ENCODE measurements around the gene CASTOR2. TPM values are rescaled to one million over a fixed set of nuclear protein-coding genes. Genes with fewer than 3 reads are reported as not detected.
"Not testable (repeated sequence)": the region's sequence is repeated elsewhere in the genome, so short reads cannot be mapped to it uniquely, and the experiment has no call there.

The CASTOR2 gene
- total RNA-seq, 1 experiment from 2014 or later, result 6.3 TPM

GRCh38 chr7:74941302-74942069, 23.0 kb upstream of the CASTOR2 start:
- CTCF ChIA-PET; H3K27me3 ChIP-seq (ENCODE audit: low read length); DNase-seq; H3K79me2 ChIP-seq (ENCODE audit: low read length); H3K27ac ChIP-seq (ENCODE audit: low read length); POLR2A ChIA-PET (ENCODE audit: unreplicated experiment); H3F3A ChIP-seq (ENCODE audit: low read length, unreplicated experiment); H3K9me2 ChIP-seq (replicated peaks; ENCODE audit: low read length); H4K20me1 ChIP-seq (ENCODE audit: low read length); H3K4me3 ChIP-seq (ENCODE audit: low read length); H2AFZ ChIP-seq (ENCODE audit: low read length); intact Hi-C loops (cut with micrococcal nuclease); H3K36me3 ChIP-seq (ENCODE audit: low read depth, low read length); H3K4me2 ChIP-seq (ENCODE audit: low read length); BruUV-seq (replicated peaks); ATAC-seq; H3K4me1 ChIP-seq (ENCODE audit: insufficient read depth, low read length); H3K9me3 ChIP-seq (ENCODE audit: low read length); H3K9ac ChIP-seq (ENCODE audit: low read length): not testable (repeated sequence)

- POLR2A ChIA-PET (ENCODE audit: unreplicated experiment), result not testable (repeated sequence)
These were observed 20.6 kb upstream of the CASTOR2 start for GRCh38 chr7:74943923-74944322.

DNA sequence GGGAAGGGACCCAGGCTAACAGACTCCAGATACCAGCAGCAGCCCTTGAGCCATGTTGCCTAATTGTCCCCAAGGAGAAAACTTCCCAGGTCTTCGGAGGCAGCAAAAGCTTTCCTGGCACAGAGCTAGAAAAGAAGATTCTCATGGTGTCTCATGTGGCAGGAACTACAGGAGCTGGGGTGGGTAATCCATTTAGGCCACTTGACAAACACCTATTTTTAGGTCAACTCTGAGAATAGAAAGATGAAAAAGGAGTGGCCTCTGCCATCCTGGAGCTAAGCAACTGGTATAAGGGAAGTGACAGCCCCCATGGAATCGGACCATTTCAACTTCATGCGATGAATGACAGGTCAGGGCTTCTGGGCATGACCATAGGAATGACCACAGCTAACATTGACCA, 16.8 kb upstream of the CASTOR2 start:
- H3K9me2 ChIP-seq (replicated peaks; ENCODE audit: low read length); H4K20me1 ChIP-seq (ENCODE audit: low read length); BruUV-seq (replicated peaks); CTCF ChIA-PET; intact Hi-C loops (cut with micrococcal nuclease); DNase-seq; ATAC-seq; H3K27me3 ChIP-seq (ENCODE audit: low read length); H3K4me3 ChIP-seq (ENCODE audit: low read length); POLR2A ChIA-PET (ENCODE audit: unreplicated experiment); H3F3A ChIP-seq (ENCODE audit: low read length, unreplicated experiment); H2AFZ ChIP-seq (ENCODE audit: low read length); H3K9ac ChIP-seq (ENCODE audit: low read length); H3K4me1 ChIP-seq (ENCODE audit: insufficient read depth, low read length); H3K27ac ChIP-seq (ENCODE audit: low read length); H3K9me3 ChIP-seq (ENCODE audit: low read length); H3K79me2 ChIP-seq (ENCODE audit: low read length); H3K4me2 ChIP-seq (ENCODE audit: low read length); H3K36me3 ChIP-seq (ENCODE audit: low read depth, low read length): not testable (repeated sequence)

More at GRCh38 chr7:74943923-74944322, 20.6 kb upstream of the CASTOR2 start:
- H2AFZ ChIP-seq (ENCODE audit: low read length); H3K4me1 ChIP-seq (ENCODE audit: insufficient read depth, low read length); H3K9ac ChIP-seq (ENCODE audit: low read length); ATAC-seq; H3K27ac ChIP-seq (ENCODE audit: low read length); CTCF ChIA-PET; H3K4me2 ChIP-seq (ENCODE audit: low read length); H3K9me2 ChIP-seq (replicated peaks; ENCODE audit: low read length); H3K36me3 ChIP-seq (ENCODE audit: low read depth, low read length); H3K9me3 ChIP-seq (ENCODE audit: low read length); BruUV-seq (replicated peaks); H3K27me3 ChIP-seq (ENCODE audit: low read length); DNase-seq; H3K79me2 ChIP-seq (ENCODE audit: low read length); H3K4me3 ChIP-seq (ENCODE audit: low read length); H3F3A ChIP-seq (ENCODE audit: low read length, unreplicated experiment); H4K20me1 ChIP-seq (ENCODE audit: low read length); intact Hi-C loops (cut with micrococcal nuclease): not testable (repeated sequence)

DNA sequence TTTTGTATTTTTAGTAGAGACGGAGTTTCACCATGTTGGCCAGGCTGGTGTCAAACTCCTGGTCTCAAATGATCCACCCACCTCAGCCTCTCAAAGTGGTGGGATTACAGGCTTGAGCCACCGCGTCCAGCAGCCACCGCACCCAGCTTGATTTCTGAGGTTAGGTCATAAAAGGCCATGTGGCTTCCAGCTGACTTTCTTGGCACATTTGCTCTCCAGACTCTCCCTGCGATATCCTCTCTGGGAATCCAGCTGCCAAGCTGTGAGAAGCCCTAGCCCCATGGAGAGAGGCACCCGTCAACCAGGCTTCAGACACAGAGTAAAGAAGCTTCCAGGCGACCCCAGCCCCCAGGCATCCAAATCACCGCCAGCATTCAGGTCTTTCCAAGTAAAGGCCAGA, 10.7 kb upstream of the CASTOR2 start:
- H3K4me3 ChIP-seq (ENCODE audit: low read length); POLR2A ChIA-PET (ENCODE audit: unreplicated experiment); H3K9me2 ChIP-seq (replicated peaks; ENCODE audit: low read length); H4K20me1 ChIP-seq (ENCODE audit: low read length); H3K9ac ChIP-seq (ENCODE audit: low read length); ATAC-seq; H3F3A ChIP-seq (ENCODE audit: low read length, unreplicated experiment); H3K27ac ChIP-seq (ENCODE audit: low read length); H3K9me3 ChIP-seq (ENCODE audit: low read length); CTCF ChIA-PET; H2AFZ ChIP-seq (ENCODE audit: low read length); BruUV-seq (replicated peaks); DNase-seq; intact Hi-C loops (cut with micrococcal nuclease); H3K27me3 ChIP-seq (ENCODE audit: low read length); H3K36me3 ChIP-seq (ENCODE audit: low read depth, low read length); H3K79me2 ChIP-seq (ENCODE audit: low read length); H3K4me2 ChIP-seq (ENCODE audit: low read length); H3K4me1 ChIP-seq (ENCODE audit: insufficient read depth, low read length): not testable (repeated sequence)

GRCh38 chr7:74958328-74958727, 6.2 kb upstream of the CASTOR2 start:
- H3K9me3 ChIP-seq (ENCODE audit: low read length); H3K9me2 ChIP-seq (replicated peaks; ENCODE audit: low read length); H3K4me1 ChIP-seq (ENCODE audit: insufficient read depth, low read length); H3K36me3 ChIP-seq (ENCODE audit: low read depth, low read length); H3K27ac ChIP-seq (ENCODE audit: low read length); POLR2A ChIA-PET (ENCODE audit: unreplicated experiment); DNase-seq; ATAC-seq; H3K4me3 ChIP-seq (ENCODE audit: low read length); H3K79me2 ChIP-seq (ENCODE audit: low read length); CTCF ChIA-PET; H3F3A ChIP-seq (ENCODE audit: low read length, unreplicated experiment); H3K9ac ChIP-seq (ENCODE audit: low read length); BruUV-seq (replicated peaks); H3K27me3 ChIP-seq (ENCODE audit: low read length); H2AFZ ChIP-seq (ENCODE audit: low read length); H4K20me1 ChIP-seq (ENCODE audit: low read length); intact Hi-C loops (cut with micrococcal nuclease); H3K4me2 ChIP-seq (ENCODE audit: low read length): not testable (repeated sequence)

DNA sequence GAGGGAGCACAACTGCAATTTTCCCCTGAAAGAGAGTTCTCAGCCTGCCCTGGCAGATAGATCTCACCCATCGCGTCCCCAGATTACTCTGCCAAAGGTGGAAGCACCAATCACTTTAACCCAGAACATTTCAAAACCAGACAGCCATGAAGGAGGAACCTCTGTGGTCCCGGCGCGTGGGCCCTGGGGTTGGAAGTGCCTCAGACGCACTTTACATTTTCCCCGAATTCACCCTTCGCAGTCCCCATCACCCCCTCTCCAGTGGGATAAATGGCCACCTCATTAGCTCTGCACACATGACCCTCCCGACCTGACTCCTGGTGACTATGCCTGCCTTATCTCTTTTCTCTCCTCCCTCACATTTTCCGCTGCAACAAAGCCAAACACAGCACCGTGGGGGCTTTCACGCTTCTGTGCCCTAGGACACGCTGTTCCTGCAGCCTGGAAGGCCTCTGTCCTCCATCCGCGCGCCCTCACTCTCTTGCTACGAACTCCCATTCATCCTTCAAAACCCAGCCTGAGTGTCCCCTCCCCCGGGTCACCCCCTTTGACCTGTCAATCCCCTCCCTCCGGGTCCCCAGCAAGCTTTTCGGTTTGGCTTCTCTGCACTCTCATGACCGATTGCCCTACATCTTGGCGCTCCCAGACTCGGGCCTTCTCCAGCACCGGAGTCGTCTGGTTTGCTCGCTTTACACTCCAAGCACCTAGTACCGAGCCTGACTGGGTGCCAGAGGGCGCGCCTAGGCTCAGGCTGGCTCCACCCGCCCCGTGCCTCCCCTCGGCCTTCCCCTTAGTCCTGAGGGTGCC, 598 bp upstream of the CASTOR2 start:
- H3K27ac ChIP-seq (ENCODE audit: low read length); intact Hi-C loops (cut with micrococcal nuclease); DNase-seq; H3K9ac ChIP-seq (ENCODE audit: low read length); H3K36me3 ChIP-seq (ENCODE audit: low read depth, low read length); CTCF ChIA-PET; H3F3A ChIP-seq (ENCODE audit: low read length, unreplicated experiment); H3K4me2 ChIP-seq (ENCODE audit: low read length); H3K9me3 ChIP-seq (ENCODE audit: low read length); H3K27me3 ChIP-seq (ENCODE audit: low read length); H4K20me1 ChIP-seq (ENCODE audit: low read length); POLR2A ChIA-PET (ENCODE audit: unreplicated experiment); H3K79me2 ChIP-seq (ENCODE audit: low read length); H3K9me2 ChIP-seq (replicated peaks; ENCODE audit: low read length); H3K4me3 ChIP-seq (ENCODE audit: low read length); BruUV-seq (replicated peaks); H3K4me1 ChIP-seq (ENCODE audit: insufficient read depth, low read length); H2AFZ ChIP-seq (ENCODE audit: low read length): not testable (repeated sequence)
- ATAC-seq, result peak; percentile 55
